Measurements from ENCODE around the gene PLPP7. TPM values are rescaled to one million over a fixed set of nuclear protein-coding genes. Genes with fewer than 3 reads are reported as not detected.

The PLPP7 gene
- total RNA-seq, 1 donor: 16.3 TPM

GRCh38 chr9:131299961-131300347 is 10.4 kb downstream of the PLPP7 start:
- no peak for TF ChIP-seq CTCF (IDR thresholded peaks at IDR 0.05; ENCODE audit: extremely low read depth, low read depth, low read length)
- Histone ChIP-seq H3K4me1 (ENCODE audit: insufficient read depth, low read length) (peaks cover 2% of the 10 kb centered on the region), H3K36me3 (ENCODE audit: insufficient read depth, low read length) (no peaks in the 10 kb centered on the region), H3K27me3 (ENCODE audit: insufficient read depth, low read length) (no peaks in the 10 kb centered on the region), H3K4me3 (ENCODE audit: insufficient read depth, low read length) (no peak overlapping the region), H3K4me2 (ENCODE audit: insufficient read depth, low read length) (no peak overlapping the region), H4K20me1 (ENCODE audit: insufficient read depth, low read length) (peaks cover 28% of the 10 kb centered on the region), H3K27ac (ENCODE audit: low read depth, low read length) (no peak overlapping the region), H3K79me2 (ENCODE audit: insufficient read depth, low read length) (peaks cover 2% of the 10 kb centered on the region), H3K9me3 (ENCODE audit: low read depth, low read length) (no peaks in the 10 kb centered on the region), H2AFZ (ENCODE audit: low read length) (no peak overlapping the region)
- peak; percentile 11 for DNase-seq (ENCODE audit: insufficient read length, low spot score, missing footprints)

GRCh38 chr9:131300444-131300843 is 10.9 kb downstream of the PLPP7 start:
- no peaks in the 10 kb centered on the region for H3K27me3 ChIP-seq (ENCODE audit: insufficient read depth, low read length)
- no peak for DNase-seq (ENCODE audit: insufficient read length, low spot score, missing footprints)
- no peaks in the 10 kb centered on the region for H3K36me3 ChIP-seq (ENCODE audit: insufficient read depth, low read length)
- H3K4me3 ChIP-seq (ENCODE audit: insufficient read depth, low read length): no peak overlapping the region
- peaks cover 2% of the 10 kb centered on the region for H3K79me2 ChIP-seq (ENCODE audit: insufficient read depth, low read length)
- H4K20me1 ChIP-seq (ENCODE audit: insufficient read depth, low read length): peaks cover 28% of the 10 kb centered on the region
- H3K4me1 ChIP-seq (ENCODE audit: insufficient read depth, low read length): peaks cover 2% of the 10 kb centered on the region
- H3K27ac ChIP-seq (ENCODE audit: low read depth, low read length): no peak overlapping the region
- no peak overlapping the region for H3K4me2 ChIP-seq (ENCODE audit: insufficient read depth, low read length)
- TF ChIP-seq CTCF (IDR thresholded peaks at IDR 0.05; ENCODE audit: extremely low read depth, low read depth, low read length): no peak
- H2AFZ ChIP-seq (ENCODE audit: low read length): no peak overlapping the region
- no peaks in the 10 kb centered on the region for H3K9me3 ChIP-seq (ENCODE audit: low read depth, low read length)

GRCh38 chr9:131302244-131303075 is 12.9 kb downstream of the PLPP7 start:
- Histone ChIP-seq H3K4me2 (ENCODE audit: insufficient read depth, low read length) (no peak overlapping the region), H3K4me3 (ENCODE audit: insufficient read depth, low read length) (no peak overlapping the region), H2AFZ (ENCODE audit: low read length) (no peak overlapping the region), H3K79me2 (ENCODE audit: insufficient read depth, low read length) (no peaks in the 10 kb centered on the region), H3K27ac (ENCODE audit: low read depth, low read length) (no peak overlapping the region), H3K4me1 (ENCODE audit: insufficient read depth, low read length) (peaks cover 2% of the 10 kb centered on the region), H4K20me1 (ENCODE audit: insufficient read depth, low read length) (peaks cover 20% of the 10 kb centered on the region), H3K27me3 (ENCODE audit: insufficient read depth, low read length) (no peaks in the 10 kb centered on the region), H3K9me3 (ENCODE audit: low read depth, low read length) (no peaks in the 10 kb centered on the region), H3K36me3 (ENCODE audit: insufficient read depth, low read length) (no peaks in the 10 kb centered on the region)
- no peak for TF ChIP-seq CTCF (IDR thresholded peaks at IDR 0.05; ENCODE audit: extremely low read depth, low read depth, low read length)
- DNase-seq (ENCODE audit: insufficient read length, low spot score, missing footprints): peak; percentile 83

GRCh38 chr9:131303381-131304321 is 14.1 kb downstream of the PLPP7 start:
- TF ChIP-seq CTCF (IDR thresholded peaks at IDR 0.05; ENCODE audit: extremely low read depth, low read depth, low read length): no peak

More at GRCh38 chr9:131303381-131304321, 14.1 kb downstream of the PLPP7 start:
- no peaks in the 10 kb centered on the region for H3K79me2 ChIP-seq (ENCODE audit: insufficient read depth, low read length)
- no peaks in the 10 kb centered on the region for H3K4me1 ChIP-seq (ENCODE audit: insufficient read depth, low read length)
- DNase-seq (ENCODE audit: insufficient read length, low spot score, missing footprints): peak; percentile 68
- H3K4me2 ChIP-seq (ENCODE audit: insufficient read depth, low read length): no peak overlapping the region
- no peak overlapping the region for H3K4me3 ChIP-seq (ENCODE audit: insufficient read depth, low read length)
- H3K27me3 ChIP-seq (ENCODE audit: insufficient read depth, low read length): no peaks in the 10 kb centered on the region
- no peaks in the 10 kb centered on the region for H3K9me3 ChIP-seq (ENCODE audit: low read depth, low read length)
- peaks cover 18% of the 10 kb centered on the region for H4K20me1 ChIP-seq (ENCODE audit: insufficient read depth, low read length)
- no peak overlapping the region for H3K27ac ChIP-seq (ENCODE audit: low read depth, low read length)
- no peaks in the 10 kb centered on the region for H3K36me3 ChIP-seq (ENCODE audit: insufficient read depth, low read length)
- no peak overlapping the region for H2AFZ ChIP-seq (ENCODE audit: low read length)
